MM.1S (cell line): ENCODE results near the gene LARP7.
"Not testable (repeated sequence)": the region's sequence is repeated elsewhere in the genome, so short reads cannot be mapped to it uniquely, and the experiment has no call there.

ENCODE experiments used
- DNase-seq: peaks from one replicate; pipeline ENCODE4 v3.0.0-alpha.2; 2015
- H2AFZ ChIP-seq: fragments of 300-600 bp; sonication (generic); 2 replicates; pipeline ENCODE4 v1.6.0; 2016; ENCODE audit warnings: antibody characterized with exemption, low read length
- H3F3A ChIP-seq: fragments of 300-600 bp; sonication (generic); 2 replicates; pipeline ENCODE4 v1.6.1; 2016; ENCODE audit warnings: mild to moderate bottlenecking, antibody characterized with exemption, low read length, moderate library complexity, mixed read lengths; ENCODE audit not compliant: insufficient read depth
- H3K27ac ChIP-seq: fragments of 300-600 bp; sonication (generic); 2 replicates; pipeline ENCODE4 v1.5.1; 2016; ENCODE audit warnings: mild to moderate bottlenecking, low read length
- H3K27me3 ChIP-seq: fragments of 300-600 bp; sonication (generic); replicated peaks from 2 replicates; pipeline ENCODE4 v1.6.0; 2016; ENCODE audit warnings: low read length; ENCODE audit not compliant: insufficient read depth
- H3K36me3 ChIP-seq: fragments of 300-600 bp; sonication (generic); replicated peaks from 2 replicates; pipeline ENCODE4 v1.6.1; 2016; ENCODE audit warnings: mild to moderate bottlenecking, low read length, mixed read lengths; ENCODE audit not compliant: insufficient read depth
- H3K4me1 ChIP-seq: fragments of 300-600 bp; sonication (generic); 2 replicates; pipeline ENCODE4 v1.6.1; 2016; ENCODE audit warnings: low read length, mixed read lengths
- H3K4me2 ChIP-seq: fragments of 300-600 bp; sonication (generic); 2 replicates; pipeline ENCODE4 v1.6.0; 2016; ENCODE audit warnings: low read depth, low read length
- H3K4me3 ChIP-seq: fragments of 300-600 bp; sonication (generic); 2 replicates; pipeline ENCODE4 v1.5.1; 2016; ENCODE audit warnings: low read length, mixed read lengths
- H3K79me2 ChIP-seq: fragments of 300-600 bp; sonication (generic); 2 replicates; pipeline ENCODE4 v1.6.1; 2016; ENCODE audit warnings: mixed run types, low read length, mixed read lengths
- H3K9ac ChIP-seq: fragments of 300-600 bp; sonication (generic); 2 replicates; pipeline ENCODE4 v1.6.1; 2016; ENCODE audit warnings: low read length, mixed read lengths
- H3K9me2 ChIP-seq: fragments of 300-600 bp; sonication (generic); replicated peaks from 2 replicates; pipeline ENCODE4 v1.6.1; 2016; ENCODE audit warnings: mild to moderate bottlenecking, low read length, mixed read lengths; ENCODE audit not compliant: insufficient read depth
- H3K9me3 ChIP-seq: fragments of 300-600 bp; sonication (generic); replicated peaks from 2 replicates; pipeline ENCODE4 v1.6.1; 2016; ENCODE audit warnings: mild to moderate bottlenecking, low read length, mixed read lengths; ENCODE audit not compliant: insufficient read depth
- H4K20me1 ChIP-seq: fragments of 300-600 bp; sonication (generic); 2 replicates; pipeline ENCODE4 v1.6.1; 2016; ENCODE audit warnings: mild to moderate bottlenecking, low read length, moderate library complexity, mixed read lengths; ENCODE audit not compliant: insufficient read depth
- EZH2 ChIP-seq: fragments of 300-600 bp; sonication (generic); optimal IDR thresholded peaks from 2 replicates; pipeline ENCODE3; 2017; ENCODE audit warnings: low read depth, mild to moderate bottlenecking, antibody characterized with exemption, low read length, mixed read lengths
- EZH2phosphoT487 ChIP-seq: fragments of 300-600 bp; sonication (generic); IDR thresholded peaks from 2 replicates; pipeline ENCODE4 v1.6.1; 2018; ENCODE audit warnings: antibody characterized with exemption, low read length
- TF ChIP-seq, protein P1 (sequence below): fragments of 300-600 bp; sonication (generic); IDR thresholded peaks from 2 replicates; pipeline ENCODE4 v1.5.1; 2016; ENCODE audit warnings: antibody characterized with exemption, low read length, mixed read lengths

The LARP7 gene

DNA sequence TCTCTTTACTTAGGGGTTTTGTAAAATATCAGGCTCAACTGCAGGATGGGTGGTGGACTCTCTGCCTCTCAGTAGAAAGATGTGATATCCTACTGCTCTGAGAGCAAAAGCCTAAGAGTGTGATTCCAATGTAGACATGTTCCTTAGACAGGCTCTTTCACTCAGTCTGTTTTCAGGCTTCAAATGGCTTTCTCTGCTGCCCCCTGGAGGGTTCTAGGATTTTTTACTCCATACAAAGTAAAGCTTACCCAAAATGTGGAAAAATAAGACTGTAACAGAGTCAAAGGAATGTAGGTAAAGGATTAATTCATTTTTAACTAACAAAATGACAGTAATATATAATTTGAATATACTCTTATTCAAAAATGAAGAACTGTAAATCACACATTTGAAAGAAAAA, 32.4 kb upstream of the LARP7 start:
- Histone ChIP-seq H2AFZ (no peak overlapping the region), H3K9ac (no peak overlapping the region), H3K27ac (no peak overlapping the region), H3K4me1 (no peaks in the 10 kb centered on the region), H3K9me2 (no peaks in the 10 kb centered on the region), H3K36me3 (no peaks in the 10 kb centered on the region), H3K27me3 (no peaks in the 10 kb centered on the region), H3K79me2 (no peaks in the 10 kb centered on the region), H3F3A (no peaks in the 10 kb centered on the region), H3K9me3 (no peaks in the 10 kb centered on the region), H3K4me2 (no peak overlapping the region), H3K4me3 (no peak overlapping the region), H4K20me1 (no peaks in the 10 kb centered on the region)
- peak; percentile 64 for DNase-seq
- TF ChIP-seq, protein P1, sequence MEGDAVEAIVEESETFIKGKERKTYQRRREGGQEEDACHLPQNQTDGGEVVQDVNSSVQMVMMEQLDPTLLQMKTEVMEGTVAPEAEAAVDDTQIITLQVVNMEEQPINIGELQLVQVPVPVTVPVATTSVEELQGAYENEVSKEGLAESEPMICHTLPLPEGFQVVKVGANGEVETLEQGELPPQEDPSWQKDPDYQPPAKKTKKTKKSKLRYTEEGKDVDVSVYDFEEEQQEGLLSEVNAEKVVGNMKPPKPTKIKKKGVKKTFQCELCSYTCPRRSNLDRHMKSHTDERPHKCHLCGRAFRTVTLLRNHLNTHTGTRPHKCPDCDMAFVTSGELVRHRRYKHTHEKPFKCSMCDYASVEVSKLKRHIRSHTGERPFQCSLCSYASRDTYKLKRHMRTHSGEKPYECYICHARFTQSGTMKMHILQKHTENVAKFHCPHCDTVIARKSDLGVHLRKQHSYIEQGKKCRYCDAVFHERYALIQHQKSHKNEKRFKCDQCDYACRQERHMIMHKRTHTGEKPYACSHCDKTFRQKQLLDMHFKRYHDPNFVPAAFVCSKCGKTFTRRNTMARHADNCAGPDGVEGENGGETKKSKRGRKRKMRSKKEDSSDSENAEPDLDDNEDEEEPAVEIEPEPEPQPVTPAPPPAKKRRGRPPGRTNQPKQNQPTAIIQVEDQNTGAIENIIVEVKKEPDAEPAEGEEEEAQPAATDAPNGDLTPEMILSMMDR, result peak; percentile 60
- no peak for TF ChIP-seq EZH2

DNA sequence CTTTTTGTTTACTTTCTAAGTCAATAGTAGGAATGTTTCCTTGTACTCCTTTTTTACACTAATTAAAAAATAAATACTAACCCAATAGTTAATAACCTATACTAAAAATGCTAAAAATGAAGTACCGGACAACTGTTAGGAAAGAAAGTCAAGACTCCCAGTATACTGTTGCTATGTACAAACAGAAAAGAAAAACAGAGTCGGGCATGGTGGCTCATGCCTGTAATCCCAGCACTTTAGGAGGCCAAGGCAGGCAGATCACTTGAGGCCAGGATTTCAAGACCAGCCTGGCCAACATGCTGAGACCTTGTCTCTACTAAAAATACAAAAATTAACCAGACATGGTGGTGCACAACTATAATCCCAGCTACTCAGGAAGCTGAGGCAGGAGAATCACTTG, 24.1 kb upstream of the LARP7 start:
- not testable (repeated sequence) for DNase-seq

GRCh38 chr4:112616984-112617383, 20.0 kb upstream of the LARP7 start:
- Histone ChIP-seq H3K27ac (no peak overlapping the region), H3K79me2 (no peaks in the 10 kb centered on the region), H3K9me2 (no peaks in the 10 kb centered on the region), H3K9ac (no peak overlapping the region), H3K4me1 (no peaks in the 10 kb centered on the region), H2AFZ (no peak overlapping the region), H3K4me3 (no peak overlapping the region), H3F3A (no peaks in the 10 kb centered on the region), H4K20me1 (no peaks in the 10 kb centered on the region), H3K27me3 (no peaks in the 10 kb centered on the region), H3K36me3 (no peaks in the 10 kb centered on the region), H3K4me2 (no peak overlapping the region), H3K9me3 (no peaks in the 10 kb centered on the region)
- TF ChIP-seq EZH2phosphoT487 (no peak), EZH2 (no peak)
- no peak for DNase-seq

More for the DNA sequence above, 24.1 kb upstream of the LARP7 start:
- H3K4me1 ChIP-seq, H4K20me1 ChIP-seq, H3F3A ChIP-seq, H3K4me3 ChIP-seq, H3K4me2 ChIP-seq, H3K36me3 ChIP-seq, H3K27me3 ChIP-seq, H3K9me3 ChIP-seq, H3K79me2 ChIP-seq, H3K27ac ChIP-seq, H3K9me2 ChIP-seq, H2AFZ ChIP-seq, H3K9ac ChIP-seq: not testable (repeated sequence)

GRCh38 chr4:112626228-112626627, 10.7 kb upstream of the LARP7 start:
- Histone ChIP-seq H4K20me1 (no peaks in the 10 kb centered on the region), H3K9ac (no peak overlapping the region), H3K27me3 (no peaks in the 10 kb centered on the region), H3K4me1 (no peaks in the 10 kb centered on the region), H3K4me2 (no peak overlapping the region), H3K9me2 (no peaks in the 10 kb centered on the region), H3K36me3 (0 out of 2 replicates have a peak, but pooled peaks cover 4% of the 10 kb centered on the region), H3F3A (no peaks in the 10 kb centered on the region), H3K27ac (no peak overlapping the region), H3K4me3 (no peak overlapping the region), H3K79me2 (no peaks in the 10 kb centered on the region), H3K9me3 (no peaks in the 10 kb centered on the region), H2AFZ (no peak overlapping the region)
- no peak for DNase-seq
- TF ChIP-seq EZH2 (no peak), EZH2phosphoT487 (no peak)
- TF ChIP-seq, protein P1, result no peak
